NOMO-1 treated with dmso at 0.1 percent for 144 hours (cell line): ENCODE data around the gene DCN.

Experiments
- DNase-seq: peaks from one replicate; lab custom pipeline; 2025; ENCODE audit not compliant: unreplicated experiment; lab: John Stamatoyannopoulos, UW

DCN gene

DNA sequence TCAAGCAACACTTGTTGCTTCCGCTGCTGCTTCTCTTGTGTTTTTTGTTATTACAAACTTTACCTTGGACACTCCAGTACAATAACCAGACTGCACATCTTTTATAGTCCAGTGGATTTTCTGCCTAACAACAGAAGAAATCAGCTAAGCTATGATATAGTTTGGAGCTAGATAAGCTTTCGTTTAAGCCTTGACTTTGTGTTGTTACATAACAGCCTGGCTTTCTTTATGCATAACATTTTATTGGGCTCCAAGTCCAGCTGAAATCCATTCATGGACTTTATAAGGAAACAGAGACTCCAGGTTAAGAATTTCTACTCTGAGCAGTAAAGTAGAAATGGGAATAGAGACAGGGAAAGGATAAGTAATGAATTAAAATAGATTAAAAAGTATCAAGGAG lies 3.5 kb upstream of the DCN start:
- DNase-seq = no peak

DNA sequence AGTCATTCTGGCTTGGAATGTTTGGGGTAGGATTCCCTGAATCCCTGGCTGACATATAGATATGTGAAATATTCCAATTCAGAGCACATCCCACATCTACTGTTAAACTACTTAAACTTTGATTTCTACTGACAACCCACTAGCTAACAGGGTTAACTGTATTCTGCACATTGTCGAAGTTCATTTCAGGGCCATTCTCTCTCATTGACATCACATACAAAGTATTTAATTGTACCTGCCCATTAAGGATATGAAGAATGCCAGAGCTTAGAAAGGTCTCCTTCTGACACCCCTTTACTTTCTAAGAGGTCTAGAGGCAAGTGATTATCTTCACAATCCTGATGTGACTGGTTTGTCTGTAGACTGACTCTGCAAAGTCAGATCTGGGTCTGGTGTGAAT lies 2.8 kb upstream of the DCN start:
- no peak for DNase-seq

DNA sequence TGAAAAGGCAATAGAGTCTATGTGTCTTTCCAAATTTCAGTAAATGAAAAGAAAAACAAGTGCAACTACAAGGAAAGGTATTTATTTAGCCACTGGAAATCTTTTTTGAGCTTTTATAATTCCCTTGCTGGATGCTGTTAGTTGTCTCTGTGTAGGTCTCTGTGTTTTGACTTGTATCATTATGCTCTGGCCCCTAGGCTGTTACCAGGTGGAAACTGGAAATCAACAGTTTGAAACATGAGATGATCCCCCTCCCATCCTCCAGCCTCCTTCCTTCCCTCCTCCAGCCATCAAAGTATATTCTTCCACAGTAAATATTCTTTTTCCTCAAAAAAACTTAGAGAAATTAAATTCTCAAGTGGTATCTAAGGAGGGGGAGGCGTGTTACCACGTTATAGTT lies 934 bp upstream of the DCN start:
- DNase-seq = no peak

DNA sequence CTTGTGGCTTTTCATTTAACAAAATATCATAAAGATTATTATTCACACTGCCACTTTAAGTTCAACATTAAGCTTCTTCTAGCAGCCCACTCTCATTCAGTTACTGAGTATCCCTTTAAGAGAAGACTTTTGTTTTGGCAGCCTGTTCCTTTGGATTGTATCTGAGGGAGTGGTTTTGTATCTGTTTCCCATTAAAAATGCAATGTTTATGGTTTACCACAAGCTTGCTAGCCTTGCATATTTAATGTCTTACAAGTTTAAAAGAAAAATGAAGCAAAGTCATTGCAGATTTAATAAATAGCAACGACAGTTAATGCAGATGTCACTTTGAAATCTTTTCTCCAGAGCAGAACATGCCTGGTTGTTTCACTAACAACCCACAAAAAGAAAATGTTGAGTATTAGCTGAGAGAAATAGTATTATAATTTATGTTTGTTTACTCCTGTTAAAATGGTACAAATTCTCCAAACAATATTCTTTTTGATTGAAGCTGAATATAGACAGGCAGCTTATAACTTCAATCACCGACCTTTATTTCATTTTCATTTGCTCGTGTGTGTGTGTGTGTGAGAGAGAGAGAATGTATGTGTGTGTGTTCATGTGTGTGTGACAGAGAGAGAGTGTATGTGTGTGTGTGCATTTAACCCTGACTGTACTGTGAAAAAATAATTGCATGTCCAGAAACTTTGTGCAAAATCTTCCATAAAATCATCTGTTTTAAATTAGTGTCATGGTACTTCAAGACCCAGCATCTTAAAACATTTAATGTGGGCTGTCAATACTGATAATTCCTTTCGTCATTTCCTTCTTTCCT lies 1.8 kb downstream of the DCN start:
- DNase-seq = no peak

DNA sequence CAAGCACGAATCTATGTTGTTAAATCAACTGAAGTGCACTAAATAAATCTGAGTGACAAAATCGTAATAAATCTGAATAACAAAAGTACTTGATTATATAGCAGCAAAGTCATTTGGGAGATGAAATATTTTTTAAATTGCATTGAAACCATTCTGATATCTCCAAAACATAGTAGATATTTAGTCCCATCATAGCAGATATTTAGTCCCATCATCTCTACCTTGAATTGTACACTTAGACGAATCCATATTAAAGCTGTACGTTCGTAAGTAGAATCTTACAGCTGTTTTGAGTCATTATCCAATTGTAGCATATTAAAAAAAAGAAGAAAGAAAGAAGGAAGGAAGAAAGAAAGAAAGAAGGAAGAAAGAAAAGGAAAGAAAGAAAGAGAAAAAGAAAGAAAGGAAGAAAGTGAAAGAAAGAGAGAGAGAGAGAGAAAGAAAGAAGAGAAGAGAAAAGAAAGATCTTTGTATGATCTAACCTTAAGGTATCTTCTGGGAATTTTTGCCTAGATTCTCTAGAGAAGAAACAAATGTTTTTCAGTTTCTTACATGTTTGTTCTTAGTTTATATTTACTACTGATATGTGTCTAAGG lies 2.6 kb downstream of the DCN start:
- no peak for DNase-seq

DNA sequence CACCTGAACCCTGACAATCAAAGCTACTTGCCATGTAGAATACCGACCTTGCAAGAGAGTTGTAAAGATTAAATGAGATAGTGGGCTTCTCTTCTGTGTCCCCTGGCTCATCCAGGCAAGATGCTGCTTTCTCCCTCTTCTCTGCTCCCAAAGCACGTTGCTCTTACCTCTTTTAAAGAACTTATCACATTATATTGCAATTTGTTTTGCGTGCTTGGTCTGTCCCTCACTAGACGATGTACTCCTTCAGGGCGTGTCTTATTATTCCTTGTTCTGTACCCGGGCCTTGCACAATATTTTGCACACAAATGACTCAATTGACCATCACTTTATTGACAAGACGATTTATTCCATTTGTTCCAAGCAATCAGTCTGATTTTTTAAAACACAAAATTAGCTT lies 3.3 kb downstream of the DCN start:
- no peak for DNase-seq

DNA sequence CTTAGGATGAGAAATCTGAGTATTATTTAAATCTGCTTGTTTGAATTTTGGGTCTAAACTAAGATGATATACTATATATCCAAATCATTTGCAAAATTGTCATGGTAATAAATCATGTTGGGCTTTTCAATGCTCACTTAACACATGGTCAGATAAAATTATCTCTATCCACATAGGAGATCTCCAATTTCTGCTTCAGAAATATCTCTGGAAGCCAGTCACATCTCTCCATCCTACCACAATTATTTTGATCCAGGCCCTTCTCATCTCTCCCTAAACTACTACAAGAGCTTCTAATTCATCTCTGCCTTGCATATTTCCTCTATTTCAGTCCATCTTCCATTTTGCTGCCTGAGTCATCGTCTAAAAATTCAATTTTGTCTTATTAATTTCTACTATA lies 3.8 kb downstream of the DCN start:
- DNase-seq = no peak

DNA sequence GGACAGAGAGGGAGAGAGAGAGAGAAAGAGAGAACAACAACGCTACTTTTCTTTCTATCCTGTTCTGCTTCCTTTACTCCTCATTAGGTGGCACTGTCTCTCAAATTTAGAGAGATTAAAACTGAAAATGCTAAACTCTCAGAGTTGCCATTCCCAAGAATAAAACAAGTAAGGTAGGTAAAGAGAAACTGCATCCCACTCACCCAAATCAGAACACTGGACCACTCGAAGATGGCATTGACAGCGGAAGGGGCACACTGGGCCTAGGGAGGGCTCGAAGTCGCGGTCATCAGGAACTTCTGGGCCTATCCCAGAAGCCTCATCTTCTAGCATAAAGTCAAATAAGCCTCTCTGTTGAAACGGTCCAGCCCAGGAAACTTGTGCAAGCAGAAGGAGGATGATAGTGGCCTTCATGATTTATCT lies 4.5 kb downstream of the DCN start:
- no peak for DNase-seq

DNA sequence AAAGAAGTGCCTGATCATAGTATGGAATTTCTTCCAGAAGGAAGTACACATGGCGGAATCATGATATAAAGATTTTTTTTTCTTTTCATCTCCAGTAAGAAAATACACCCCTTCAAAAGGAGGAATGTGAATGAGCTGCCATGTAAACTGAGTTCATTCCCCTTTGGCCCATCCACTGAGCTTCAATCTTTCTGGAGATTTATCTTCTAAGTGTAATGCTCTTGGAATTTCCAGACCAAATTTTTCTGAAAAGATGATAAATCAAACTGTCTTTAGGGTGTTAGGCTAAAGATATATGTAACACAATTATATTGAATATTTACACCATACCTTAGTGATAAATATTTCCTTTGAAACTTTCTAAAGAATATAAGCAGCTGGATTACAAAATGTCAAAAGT lies 5.2 kb downstream of the DCN start:
- DNase-seq = no peak

DNA sequence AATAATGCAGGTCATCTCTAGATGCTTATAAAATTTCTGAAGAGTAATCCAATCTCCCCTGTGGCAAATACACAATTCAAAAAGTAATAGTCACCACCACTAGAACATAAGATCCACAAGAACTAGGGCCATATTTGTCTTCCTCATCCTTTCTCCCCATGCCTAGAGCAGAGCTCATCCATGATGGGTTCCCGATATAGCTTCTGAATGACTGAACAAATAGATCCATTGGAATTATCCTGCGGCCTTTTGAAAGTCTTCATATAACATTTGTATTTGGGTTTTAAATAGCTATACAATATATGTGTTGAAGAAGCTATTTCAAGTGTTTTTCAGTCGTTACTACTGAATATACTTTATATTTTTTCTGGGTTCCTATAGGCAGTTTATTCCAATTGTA lies 5.7 kb downstream of the DCN start:
- no peak for DNase-seq

DNA sequence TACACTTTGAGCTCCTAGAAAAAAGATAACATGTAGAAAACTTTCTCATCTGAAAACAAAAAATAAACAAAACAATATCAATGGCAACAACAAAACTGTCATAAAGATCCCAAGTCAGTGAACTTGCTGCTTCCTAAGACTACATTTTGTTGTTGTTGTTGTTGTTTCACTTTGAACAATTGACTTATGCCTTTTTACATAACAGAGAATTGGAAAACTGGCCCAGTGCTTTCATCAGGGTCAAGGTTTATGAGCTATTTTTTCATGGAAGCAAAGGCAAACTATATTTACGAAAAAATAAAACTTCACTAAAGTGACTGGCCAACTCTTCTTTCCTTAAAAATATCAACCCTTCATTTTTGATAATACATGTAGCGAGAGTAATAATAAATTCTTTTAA lies 6.3 kb downstream of the DCN start:
- DNase-seq = no peak

DNA sequence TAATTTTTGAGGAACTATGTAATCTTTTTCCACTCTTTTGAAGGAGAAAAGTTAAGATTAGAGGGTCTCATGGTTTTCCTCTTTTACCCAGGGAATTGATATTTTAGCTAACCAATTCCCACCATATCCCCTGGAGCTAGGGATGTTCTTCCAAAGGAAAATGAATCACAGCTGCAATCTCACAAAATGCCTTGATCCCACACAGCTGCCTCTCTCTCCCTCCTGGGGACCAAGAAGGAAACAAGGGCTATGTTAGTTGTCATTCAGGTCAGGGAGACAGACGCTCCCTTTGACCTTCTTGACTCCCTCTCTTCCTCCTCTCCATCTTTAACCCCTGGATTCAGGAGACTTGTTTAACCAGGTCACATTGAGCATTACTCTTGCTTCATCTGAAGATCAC lies 9.5 kb downstream of the DCN start:
- DNase-seq = no peak

DNA sequence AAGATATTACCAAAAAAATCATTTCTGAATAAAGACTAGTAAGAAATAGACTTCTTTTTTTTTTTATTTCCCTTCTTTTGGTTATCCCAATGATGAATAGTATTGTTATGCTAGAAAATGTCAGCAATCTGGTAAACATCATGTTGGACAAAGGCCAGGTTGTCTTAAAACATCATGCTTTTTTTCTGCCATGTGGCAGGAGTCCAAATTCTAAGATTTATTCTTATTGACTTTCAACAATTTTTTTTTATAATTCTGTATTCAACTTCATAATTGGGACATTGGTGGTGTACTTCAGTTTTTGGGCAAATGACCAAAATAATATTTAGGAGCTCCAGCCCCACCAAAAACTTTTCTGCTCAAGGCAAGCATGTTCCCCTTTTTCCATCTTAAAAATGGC lies 10.5 kb downstream of the DCN start:
- no peak for DNase-seq

DNA sequence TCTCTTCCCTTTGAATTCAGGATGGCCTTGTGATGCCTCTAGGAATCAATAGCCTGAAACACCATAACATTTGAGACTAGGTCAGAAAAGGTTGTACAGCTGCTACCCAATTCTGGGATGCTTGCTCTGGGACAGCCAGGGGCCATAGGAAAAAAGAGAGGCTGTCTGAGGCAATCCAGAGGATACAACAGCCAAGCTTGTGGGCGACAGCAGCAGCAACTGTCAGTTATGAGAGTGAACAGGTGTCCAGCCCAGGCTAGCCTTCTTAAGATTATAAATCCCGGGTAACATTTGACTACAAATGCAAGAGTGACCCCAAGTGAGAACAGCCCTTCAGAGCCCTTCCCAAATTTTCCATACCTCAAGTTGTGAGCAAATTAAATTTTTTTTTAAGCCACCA lies 11.1 kb downstream of the DCN start:
- no peak for DNase-seq

DNA sequence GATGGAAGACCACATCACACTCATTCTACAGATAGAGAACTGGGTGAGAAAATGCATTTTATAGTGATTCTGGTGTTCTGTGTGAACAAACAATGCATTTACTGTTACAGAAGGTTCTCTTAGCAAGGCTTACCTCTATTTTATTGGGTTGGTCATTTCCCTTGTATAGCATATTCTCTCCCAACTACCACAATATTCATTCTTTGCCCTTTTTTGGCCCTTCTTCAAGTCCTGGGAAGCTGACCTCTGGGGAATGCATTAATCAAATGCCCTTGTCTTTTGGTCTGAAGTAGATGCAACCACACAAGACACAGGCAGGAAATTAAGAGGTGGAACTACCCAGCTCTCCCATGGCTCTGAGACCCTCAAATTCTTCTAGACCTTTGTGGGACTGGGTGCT lies 19.5 kb downstream of the DCN start:
- DNase-seq = no peak

DNA sequence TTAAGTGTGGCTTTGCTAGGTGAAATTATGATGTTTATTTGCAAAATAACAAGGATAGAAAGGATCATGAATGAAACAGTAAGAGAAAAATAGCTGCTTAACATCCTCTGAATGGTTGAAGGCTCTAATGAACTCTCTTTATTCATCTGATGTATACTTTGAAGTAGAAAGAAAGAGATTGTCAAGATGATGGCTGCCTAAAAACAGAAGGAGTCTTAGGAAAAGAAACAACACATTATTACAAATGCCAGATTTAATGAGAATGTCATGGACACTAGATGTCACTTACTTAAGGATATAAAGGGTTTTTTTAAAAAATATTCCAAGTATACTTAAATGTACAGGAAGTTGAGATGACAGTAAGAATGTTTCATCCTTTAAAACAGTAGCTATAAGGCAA lies 21.6 kb downstream of the DCN start:
- no peak for DNase-seq

DNA sequence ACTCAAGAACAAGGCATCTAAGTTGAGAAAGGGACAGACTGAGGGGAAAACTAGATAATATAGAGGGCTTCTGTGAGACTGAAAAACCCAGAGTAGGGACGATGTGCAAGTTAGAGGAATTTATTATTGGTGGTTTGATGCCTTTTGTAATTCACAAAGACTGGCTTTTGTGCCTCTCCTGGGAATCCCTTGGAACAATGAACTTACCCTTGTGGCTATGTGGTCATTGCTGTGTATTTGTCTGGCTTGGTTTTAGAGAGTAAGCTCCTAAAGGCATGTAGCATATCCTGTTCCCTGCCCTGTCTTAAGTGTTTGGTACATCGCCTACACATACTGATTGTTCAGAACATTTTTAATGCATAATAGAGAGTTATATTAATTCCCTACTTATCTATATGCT lies 26.6 kb downstream of the DCN start:
- no peak for DNase-seq

DNA sequence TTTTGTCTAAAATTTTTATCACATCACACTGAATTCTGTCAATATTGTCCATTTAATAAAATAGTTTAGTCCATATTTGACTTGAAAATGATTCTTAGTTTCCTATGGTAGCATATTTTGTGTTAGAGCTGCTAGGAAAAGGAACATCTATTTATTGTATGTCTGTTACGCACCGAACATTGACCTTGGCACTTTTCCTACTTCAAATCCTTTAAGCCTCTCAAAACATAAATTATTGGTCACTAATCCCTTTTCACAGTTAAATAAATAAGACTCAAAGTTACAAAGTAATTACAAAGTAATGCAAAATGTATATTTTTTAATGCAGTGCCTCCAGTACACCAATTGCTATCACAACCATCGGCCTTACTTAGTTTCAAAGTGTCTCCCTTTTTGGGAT lies 28.5 kb downstream of the DCN start:
- DNase-seq = no peak

DNA sequence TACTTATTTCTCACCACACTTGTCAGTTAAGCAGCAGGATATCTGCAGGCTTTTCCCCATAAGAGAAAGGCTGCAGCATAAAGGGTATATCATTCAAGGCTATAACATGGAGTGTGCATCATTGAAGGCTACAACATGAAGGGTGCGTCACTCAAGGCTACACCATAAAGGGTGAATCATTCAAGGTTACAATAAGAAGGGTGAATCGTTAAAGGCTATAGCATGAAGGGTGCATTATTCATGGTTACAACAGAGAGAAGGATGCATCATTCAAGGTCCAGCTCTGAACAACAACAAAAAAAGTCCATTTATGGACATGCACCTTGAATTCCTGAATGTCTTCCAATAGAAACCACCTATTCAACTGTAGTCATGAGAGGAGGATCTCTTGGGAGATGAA lies 38.6 kb downstream of the DCN start:
- no peak for DNase-seq

DNA sequence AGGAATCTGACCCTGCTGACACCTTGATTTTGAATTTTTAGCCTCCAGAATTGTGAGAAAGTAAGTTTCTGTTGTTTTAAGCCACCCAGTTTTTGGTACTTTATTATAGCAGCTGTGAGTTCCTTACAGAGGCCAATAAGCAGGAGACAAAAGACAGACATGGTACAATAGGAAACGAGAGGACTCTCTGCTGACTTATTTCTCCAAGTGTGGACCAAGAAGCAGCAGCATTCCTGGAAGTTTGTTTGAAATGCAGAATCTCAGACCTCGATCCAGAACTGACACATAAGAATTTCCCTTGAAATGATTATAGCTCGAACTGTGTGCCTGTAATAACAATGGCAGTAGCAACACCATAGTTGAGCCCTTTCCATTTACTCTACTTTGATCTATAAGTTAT lies 39.4 kb downstream of the DCN start:
- no peak for DNase-seq

DNA sequence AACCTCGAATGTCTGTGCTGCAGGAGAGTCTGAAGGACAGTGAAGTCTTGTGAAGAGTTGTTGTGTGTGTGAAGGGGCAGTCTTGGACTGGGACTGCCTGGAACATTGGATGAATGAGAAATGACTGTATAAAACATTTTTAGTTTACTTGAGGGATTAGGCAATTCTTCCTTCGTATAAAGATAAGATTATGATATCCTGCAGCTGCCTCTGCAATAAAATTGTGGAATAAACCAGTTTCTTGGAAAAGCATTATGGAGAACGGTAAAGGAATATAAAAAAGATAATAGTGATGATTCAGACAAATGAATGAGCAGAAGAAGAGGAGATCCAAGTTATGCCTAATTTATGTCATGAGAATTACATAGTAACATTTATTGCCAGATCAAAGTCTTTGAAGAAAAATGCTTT lies 40.4 kb downstream of the DCN start:
- DNase-seq = no peak

DNA sequence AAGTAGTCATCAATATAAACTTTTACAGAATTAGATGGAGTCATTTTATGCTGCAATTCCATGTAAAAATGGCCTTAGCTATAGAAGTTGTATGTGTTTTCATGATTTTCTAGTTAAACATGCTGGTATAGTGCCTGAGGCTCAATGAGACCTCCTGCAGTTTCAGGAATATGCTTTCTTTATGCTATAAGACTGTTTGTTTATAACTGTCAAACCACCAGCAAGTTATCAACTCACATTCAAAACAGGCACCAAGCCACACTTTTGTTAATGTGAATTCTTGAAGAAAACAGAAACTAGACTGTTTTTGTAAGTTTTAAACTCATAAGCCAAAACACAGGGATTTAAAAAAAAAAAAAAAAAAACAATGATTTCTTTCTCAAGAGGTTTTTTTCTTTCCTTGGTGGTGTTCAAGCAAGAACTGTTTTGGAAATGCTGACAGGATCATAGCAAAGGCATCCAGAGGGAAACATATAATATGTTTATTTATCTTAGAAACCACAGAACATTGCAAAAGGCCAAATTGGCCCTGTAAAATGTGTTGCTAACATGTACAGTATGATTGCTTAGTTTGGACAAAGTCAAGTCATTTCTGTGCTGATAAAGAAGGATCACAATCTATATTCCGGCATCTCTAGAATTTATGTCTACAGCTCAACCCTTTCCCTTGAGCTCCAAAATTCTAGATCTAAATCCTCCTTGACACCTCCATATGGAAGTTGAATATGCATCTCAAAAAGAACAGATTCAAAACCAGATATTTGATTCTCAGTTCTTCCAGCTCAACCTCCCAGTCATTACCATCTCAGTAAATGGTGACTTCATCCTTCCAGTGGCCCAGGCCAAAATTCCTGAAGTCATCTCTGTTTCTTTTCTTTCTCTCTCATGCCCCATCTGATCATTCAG lies 42.3 kb downstream of the DCN start:
- no peak for DNase-seq
